HG03039 (cell line): ENCODE measurements around the gene PHACTR4.
"Not testable (repeated sequence)": the region's sequence is repeated elsewhere in the genome, so short reads cannot be mapped to it uniquely, and the experiment has no call there.

Experiments
- ATAC-seq: cut with Tn5 transposase; IDR thresholded peaks from one replicate; pipeline ENCODE4 v1.9.1; 2021; ENCODE audit warnings: mild to moderate bottlenecking, moderate library complexity; ENCODE audit not compliant: unreplicated experiment

PHACTR4 gene

GRCh38 chr1:28370239-28371009 lies 884 bp downstream of the PHACTR4 start:
- ATAC-seq, result no peak

GRCh38 chr1:28371010-28371377 lies 1.5 kb downstream of the PHACTR4 start:
- ATAC-seq, result no peak

- not testable (repeated sequence) for ATAC-seq
These were observed 3.9 kb downstream of the PHACTR4 start for GRCh38 chr1:28373450-28373849.

- no peak for ATAC-seq
These were observed 4.8 kb downstream of the PHACTR4 start for GRCh38 chr1:28374297-28374696.

GRCh38 chr1:28375598-28375997 lies 6.1 kb downstream of the PHACTR4 start:
- ATAC-seq, result not testable (repeated sequence)

GRCh38 chr1:28376195-28376594 lies 6.7 kb downstream of the PHACTR4 start:
- ATAC-seq, result not testable (repeated sequence)

GRCh38 chr1:28378906-28379305 lies 9.4 kb downstream of the PHACTR4 start:
- ATAC-seq, result no peak

GRCh38 chr1:28380394-28380793 lies 10.9 kb downstream of the PHACTR4 start:
- ATAC-seq, result no peak

GRCh38 chr1:28383785-28384184 lies 14.2 kb downstream of the PHACTR4 start:
- ATAC-seq, result not testable (repeated sequence)

- no peak for ATAC-seq
These were observed 22.6 kb downstream of the PHACTR4 start for GRCh38 chr1:28392027-28392652.

- ATAC-seq, result no peak
These were observed 24.6 kb downstream of the PHACTR4 start for GRCh38 chr1:28394136-28394535.

GRCh38 chr1:28395181-28395580 lies 25.6 kb downstream of the PHACTR4 start:
- ATAC-seq, result no peak

- ATAC-seq, result no peak
These were observed 32.2 kb downstream of the PHACTR4 start for GRCh38 chr1:28401760-28402159.

- ATAC-seq, result no peak
These were observed 39.5 kb downstream of the PHACTR4 start for GRCh38 chr1:28409090-28409489.

- no peak for ATAC-seq
These were observed 42.1 kb downstream of the PHACTR4 start for GRCh38 chr1:28411656-28412055.

- no peak for ATAC-seq
These were observed 43.2 kb downstream of the PHACTR4 start for GRCh38 chr1:28412731-28413130.

- no peak for ATAC-seq
These were observed 47.1 kb downstream of the PHACTR4 start for GRCh38 chr1:28416509-28417194.

GRCh38 chr1:28417441-28417922 lies 47.9 kb downstream of the PHACTR4 start:
- ATAC-seq, result no peak

GRCh38 chr1:28417926-28418637 lies 48.5 kb downstream of the PHACTR4 start:
- no peak for ATAC-seq

GRCh38 chr1:28421744-28422143 lies 52.2 kb downstream of the PHACTR4 start:
- no peak for ATAC-seq

- ATAC-seq, result no peak
These were observed 57.3 kb downstream of the PHACTR4 start for GRCh38 chr1:28426831-28427230.
